T-helper 9 cell (primary cell): ENCODE data around the gene NAP1L4.

Source experiments
- DNase-seq: peaks from one replicate; pipeline ENCODE4 v3.0.0-alpha.2; 2020

The NAP1L4 gene

DNA sequence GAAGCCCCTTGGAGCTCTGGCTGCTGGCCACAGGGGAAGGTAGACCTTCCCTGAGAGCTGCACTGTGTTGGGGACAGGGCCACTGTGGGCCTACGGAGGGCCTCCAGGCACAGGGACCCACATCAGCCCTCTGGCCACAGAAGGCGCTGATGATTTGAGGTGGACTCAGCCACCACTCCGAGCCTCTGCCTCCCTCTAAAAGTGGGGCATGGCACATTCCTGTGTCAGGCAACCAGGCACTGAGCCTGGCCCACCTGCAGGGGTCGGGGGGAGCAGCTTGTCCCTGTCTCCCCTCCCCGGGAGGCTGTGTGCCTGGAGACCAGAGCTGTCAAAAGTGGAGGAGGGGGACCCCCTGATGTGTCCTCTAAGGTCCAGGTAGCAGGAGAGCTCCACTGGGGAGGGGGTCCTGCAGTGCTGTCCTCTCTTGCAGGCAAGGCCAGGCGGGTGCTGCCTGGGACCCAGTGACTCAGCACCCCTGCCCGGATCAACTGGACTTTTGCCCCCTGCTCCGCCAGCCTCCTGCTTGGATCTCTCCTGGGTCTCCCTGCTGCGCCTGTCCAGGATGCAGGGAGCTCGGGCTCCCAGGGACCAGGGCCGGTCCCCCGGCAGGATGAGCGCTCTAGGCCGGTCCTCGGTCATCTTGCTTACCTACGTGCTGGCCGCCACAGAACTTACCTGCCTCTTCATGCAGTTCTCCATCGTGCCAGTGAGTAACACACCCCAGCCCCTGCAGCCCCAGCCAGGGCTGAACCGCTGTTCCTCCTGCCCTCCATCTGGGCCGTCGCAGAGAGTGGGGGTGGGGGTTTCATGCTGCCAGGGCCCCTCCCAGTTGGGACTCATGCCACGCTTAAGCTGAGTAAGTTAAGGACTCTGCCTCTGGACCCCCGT, 89.1 kb downstream of the NAP1L4 start:
- no peak for DNase-seq

DNA sequence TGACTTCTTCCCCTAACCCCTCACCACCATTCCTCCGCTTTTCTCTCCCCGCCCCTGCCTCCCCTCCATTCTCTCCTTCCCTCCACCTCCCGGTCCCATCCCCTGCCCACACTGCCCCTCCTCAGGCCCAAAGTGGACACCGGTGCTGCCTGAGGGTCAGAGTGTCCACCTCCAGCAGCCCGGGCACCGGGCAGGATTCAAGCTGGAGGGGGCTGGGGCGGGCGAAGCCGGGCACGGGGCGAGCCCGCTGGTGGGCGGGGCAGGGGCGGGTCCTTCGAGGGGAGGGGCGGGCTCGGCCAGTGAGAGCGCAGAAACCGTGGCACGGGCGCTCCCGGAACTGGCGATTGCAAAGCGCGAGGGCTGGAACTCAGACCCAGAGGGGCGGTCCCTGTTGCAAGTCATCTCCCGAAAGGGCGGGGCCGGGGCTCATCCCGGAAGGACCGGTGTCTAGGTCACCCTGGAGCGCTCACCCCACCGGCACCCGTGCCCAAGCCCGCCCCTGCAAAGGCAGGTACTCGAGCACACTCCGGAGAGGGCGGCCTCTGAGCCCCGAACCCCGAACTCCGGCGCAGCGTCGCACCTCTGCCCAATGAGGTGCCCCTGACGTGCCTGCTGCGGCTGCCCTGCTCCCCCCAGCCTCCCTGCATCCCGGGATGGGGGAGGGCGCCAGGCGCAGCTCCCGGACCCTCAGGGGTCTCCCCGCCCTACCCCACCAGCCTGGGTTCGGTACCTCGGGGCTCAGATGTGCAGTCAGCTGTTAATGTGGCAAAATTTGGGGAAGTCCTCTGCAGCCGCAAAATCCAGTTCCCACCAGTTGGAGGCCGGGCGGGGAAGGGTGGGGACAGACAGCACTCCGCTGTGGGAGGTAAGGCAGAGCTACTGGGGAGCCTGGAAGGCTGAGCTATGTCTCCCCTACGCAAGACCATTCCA, 90.0 kb downstream of the NAP1L4 start:
- peak; percentile 84 for DNase-seq

DNA sequence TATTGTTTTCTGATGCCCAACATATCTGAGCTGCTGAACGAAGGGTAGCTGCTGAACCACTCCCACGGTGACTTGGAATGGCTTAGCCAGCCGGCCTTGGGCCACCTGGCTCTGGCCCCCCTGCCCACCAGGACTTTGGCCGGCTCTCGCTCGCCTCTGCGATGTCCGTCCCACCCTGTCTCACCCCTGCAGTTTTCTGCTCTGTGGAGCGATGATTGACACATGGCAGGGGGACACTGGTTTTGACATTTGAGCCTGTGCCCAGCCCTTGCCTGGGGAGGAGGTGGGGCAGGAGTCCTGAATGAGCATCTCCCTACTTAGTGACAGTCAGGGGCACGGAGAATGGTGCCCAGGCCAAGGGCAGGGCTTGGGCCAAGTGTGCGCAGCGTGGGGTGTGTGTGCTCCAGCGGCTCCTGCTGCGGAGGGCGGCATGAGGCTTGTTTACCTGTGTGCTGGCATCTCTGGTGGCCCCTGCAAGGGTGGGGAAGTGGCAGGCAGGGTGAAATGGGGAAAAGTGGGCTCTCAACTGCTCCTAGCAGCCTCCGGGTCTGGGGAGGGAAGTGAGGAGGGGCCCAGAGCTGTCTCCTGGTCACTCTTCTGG, 90.8 kb downstream of the NAP1L4 start:
- no peak for DNase-seq

DNA sequence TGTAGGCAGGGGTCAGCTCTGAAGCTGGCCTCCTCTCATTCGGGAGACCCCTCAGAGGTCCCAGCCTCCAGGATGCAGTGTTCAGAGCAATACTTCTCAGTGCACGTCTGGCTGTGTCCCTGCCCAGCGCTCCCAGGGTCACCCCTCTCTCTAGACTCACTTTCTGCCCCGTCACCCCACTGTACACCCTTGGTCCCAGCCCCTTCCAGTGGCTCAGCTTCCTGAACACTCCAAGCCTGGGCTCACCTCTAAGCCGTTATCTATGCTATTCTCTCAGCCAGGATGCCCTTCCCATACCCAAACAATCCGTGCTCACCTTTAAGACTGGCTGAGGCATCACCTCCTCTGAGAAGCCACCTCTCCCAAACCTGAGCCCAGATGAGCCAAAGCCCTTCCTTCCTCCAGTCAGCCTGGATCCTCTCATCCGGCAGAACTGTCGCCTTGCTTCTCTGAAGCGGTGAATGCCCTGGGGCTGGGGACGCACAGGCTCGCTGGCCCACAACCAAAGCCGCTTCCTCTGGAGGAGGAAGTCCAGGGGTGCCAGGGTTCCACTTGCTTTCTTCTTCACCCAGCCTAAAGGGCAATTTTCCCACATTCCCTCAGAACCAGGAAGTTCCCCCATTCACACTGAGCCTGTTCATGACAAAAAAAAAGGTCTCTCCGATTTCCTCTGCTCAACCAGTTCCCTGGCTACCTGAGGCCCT, 92.9 kb downstream of the NAP1L4 start:
- no peak for DNase-seq

DNA sequence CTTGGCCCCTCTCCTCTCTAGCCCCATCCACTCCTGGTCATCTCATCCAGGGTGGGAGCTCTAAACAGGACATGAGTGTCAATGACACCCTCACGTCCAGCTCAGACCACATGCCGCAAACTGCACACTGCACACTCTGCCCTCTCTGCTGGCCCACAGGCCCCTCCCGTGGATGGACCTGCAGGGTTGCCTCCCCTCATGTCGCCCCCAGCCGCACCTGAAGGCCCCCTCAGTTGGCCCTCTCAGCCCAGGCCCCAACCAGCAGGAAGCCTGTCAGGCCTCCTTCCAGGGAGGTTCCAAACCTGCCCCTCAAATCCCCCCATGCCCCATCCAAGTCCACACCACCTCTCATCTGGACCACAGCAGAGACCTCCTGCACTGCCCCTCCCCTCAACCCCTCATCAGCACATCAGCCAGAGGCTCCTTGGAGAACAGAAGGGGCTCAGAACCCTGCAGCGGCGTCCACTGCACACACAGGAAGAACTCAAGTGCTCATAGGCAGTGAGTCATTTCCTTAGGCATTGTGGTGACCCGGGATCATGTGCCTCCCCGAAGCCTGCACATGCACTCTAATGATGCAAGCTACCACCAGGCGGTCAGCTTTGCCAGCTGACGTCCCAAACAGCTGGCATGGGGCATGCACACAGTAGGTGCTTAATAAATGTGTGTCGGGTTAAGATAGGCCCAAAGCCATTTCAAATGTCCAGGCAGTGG, 93.6 kb downstream of the NAP1L4 start:
- DNase-seq = peak; percentile 41

DNA sequence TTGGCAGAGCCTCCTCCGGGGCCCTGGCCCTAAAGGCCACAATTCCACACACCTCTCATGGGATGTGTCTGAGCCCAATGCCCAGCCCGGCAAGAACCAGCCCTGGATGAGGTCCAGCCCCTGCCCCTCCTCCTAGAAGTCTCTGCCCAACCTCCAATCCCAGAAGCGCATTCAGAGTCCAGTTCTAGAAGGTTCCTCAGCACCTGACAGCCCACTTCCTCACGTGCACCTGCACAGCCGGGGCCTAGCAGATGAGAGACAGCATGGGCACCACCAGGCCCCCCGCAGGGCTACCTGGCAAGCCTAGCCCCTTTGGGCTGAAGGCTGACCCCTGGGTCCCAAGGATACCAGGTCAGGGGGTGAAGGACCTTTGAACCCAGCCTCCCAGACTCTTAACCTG, 95.1 kb downstream of the NAP1L4 start:
- DNase-seq = no peak

DNA sequence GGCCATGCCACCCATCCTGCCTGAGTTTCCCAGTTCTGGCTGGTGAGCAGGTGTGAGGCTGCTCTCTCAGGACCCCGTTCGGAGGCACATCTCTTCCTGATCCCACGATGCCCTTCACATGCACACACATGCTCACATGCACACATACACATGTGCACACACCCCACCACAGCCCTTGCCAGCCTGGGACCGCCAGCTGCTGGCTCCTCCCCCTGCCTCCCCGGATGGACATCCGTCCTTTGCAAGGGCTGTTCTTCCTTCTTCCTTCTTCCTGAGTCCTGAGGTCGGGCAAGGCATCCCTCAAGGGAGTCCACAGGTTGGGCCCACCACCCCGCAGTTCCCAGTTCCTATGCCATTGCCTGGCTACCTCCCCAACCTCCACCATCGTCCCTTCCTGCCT, 96.1 kb downstream of the NAP1L4 start:
- no peak for DNase-seq
